Measurements from ENCODE around the gene AIG1.

AIG1 gene

GRCh38 chr6:143097224-143097795 lies 36.6 kb downstream of the AIG1 start:
- peak; percentile 10 for DNase-seq (ENCODE audit: low spot score)

- DNase-seq (ENCODE audit: low spot score), result peak; percentile 17
These were observed 37.5 kb downstream of the AIG1 start for GRCh38 chr6:143098054-143098671.

- DNase-seq (ENCODE audit: low spot score), result no peak
These were observed 39.0 kb downstream of the AIG1 start for GRCh38 chr6:143099647-143100046.

GRCh38 chr6:143100429-143100828 lies 39.7 kb downstream of the AIG1 start:
- DNase-seq (ENCODE audit: low spot score), result no peak

- no peak for DNase-seq (ENCODE audit: low spot score)
These were observed 43.2 kb downstream of the AIG1 start for GRCh38 chr6:143103916-143104315.

GRCh38 chr6:143107440-143107839 lies 46.8 kb downstream of the AIG1 start:
- no peak for DNase-seq (ENCODE audit: low spot score)

GRCh38 chr6:143107911-143108761 lies 47.4 kb downstream of the AIG1 start:
- no peak for DNase-seq (ENCODE audit: low spot score)

GRCh38 chr6:143109196-143109595 lies 48.5 kb downstream of the AIG1 start:
- no peak for DNase-seq (ENCODE audit: low spot score)

- no peak for DNase-seq (ENCODE audit: low spot score)
These were observed 49.9 kb downstream of the AIG1 start for GRCh38 chr6:143110572-143110971.

- DNase-seq (ENCODE audit: low spot score), result no peak
These were observed 50.3 kb downstream of the AIG1 start for GRCh38 chr6:143110996-143111395.

- no peak for DNase-seq (ENCODE audit: low spot score)
These were observed 50.8 kb downstream of the AIG1 start for GRCh38 chr6:143111443-143111842.

GRCh38 chr6:143112084-143112768 lies 51.5 kb downstream of the AIG1 start:
- DNase-seq (ENCODE audit: low spot score), result no peak

- no peak for DNase-seq (ENCODE audit: low spot score)
These were observed 52.1 kb downstream of the AIG1 start for GRCh38 chr6:143112837-143113236.

- DNase-seq (ENCODE audit: low spot score), result no peak
These were observed 55.0 kb downstream of the AIG1 start for GRCh38 chr6:143115728-143116127.

GRCh38 chr6:143117108-143117507 lies 56.4 kb downstream of the AIG1 start:
- DNase-seq (ENCODE audit: low spot score), result no peak

GRCh38 chr6:143119260-143119659 lies 58.6 kb downstream of the AIG1 start:
- no peak for DNase-seq (ENCODE audit: low spot score)

GRCh38 chr6:143123081-143123480 lies 62.4 kb downstream of the AIG1 start:
- DNase-seq (ENCODE audit: low spot score), result no peak

- DNase-seq (ENCODE audit: low spot score), result no peak
These were observed 63.3 kb downstream of the AIG1 start for GRCh38 chr6:143123941-143124340.

- DNase-seq (ENCODE audit: low spot score), result no peak
These were observed 64.8 kb downstream of the AIG1 start for GRCh38 chr6:143125455-143125854.

GRCh38 chr6:143125864-143126573 lies 65.3 kb downstream of the AIG1 start:
- no peak for DNase-seq (ENCODE audit: low spot score)

- DNase-seq (ENCODE audit: low spot score), result no peak
These were observed 65.9 kb downstream of the AIG1 start for GRCh38 chr6:143126574-143126941.
